Peyer's patch (tissue), 4 donors: Measurements from ENCODE around the gene KRT79.

Experiments used
- CTCF ChIP-seq, 6 experiments: fragments of 450-650 bp in 4 of 6; fragments of 200-600 bp in 2 of 6; sonication (generic) in 1 of 6; IDR thresholded peaks; one replicate each; pipeline ENCODE4 v1.5.1; 2017 to 2019; ENCODE audit warnings: antibody characterized with exemption in 6 of 6, mild to moderate bottlenecking in 3 of 6, moderate library complexity in 1 of 6
- POLR2A ChIP-seq, 2 donors: fragments of 450-650 bp; IDR thresholded peaks; one replicate each; pipeline ENCODE4 v1.5.1; 2017; ENCODE audit warnings: antibody characterized with exemption in 2 of 2, mild to moderate bottlenecking in 2 of 2, moderate library complexity in 2 of 2

GRCh38 chr12:52867642-52868041 lies 33.5 kb upstream of the KRT79 start:
- TF ChIP-seq CTCF (IDR thresholded peaks at IDR 0.05) (no peak), POLR2A (IDR thresholded peaks at IDR 0.05) (no peak)
